GM23338 (cell line): ENCODE results near the gene WNT5A. TPM values are rescaled to one million over a fixed set of nuclear protein-coding genes. Genes with fewer than 3 reads are reported as not detected.

Experiments used
- ATAC-seq: fragments of 200-7000 bp; cut with Tn5 transposase; 3 replicates; pipeline ENCODE4 v1.9.1; 2020
- DNase-seq: peaks from one replicate; pipeline ENCODE4 v3.0.0-alpha.2; 2015; ENCODE audit warnings: low spot score
- H2AFZ ChIP-seq: fragments of 200-600 bp; sonication (generic); 2 replicates; pipeline ENCODE4 v1.8.0; 2016; ENCODE audit warnings: antibody characterized with exemption, mild to moderate bottlenecking, moderate library complexity
- H3F3A ChIP-seq: fragments of 200-600 bp; sonication (generic); replicated peaks from 2 replicates; pipeline ENCODE4 v1.8.0; 2017; ENCODE audit warnings: antibody characterized with exemption, mixed run types, low read depth
- H3K27ac ChIP-seq: fragments of 200-600 bp; sonication (generic); 2 replicates; pipeline ENCODE4 v1.6.1; 2016; ENCODE audit warnings: low read depth
- H3K27me3 ChIP-seq: fragments of 200-600 bp; sonication (generic); 2 replicates; pipeline ENCODE4 v1.8.0; 2016; ENCODE audit warnings: mild to moderate bottlenecking, mixed run types, moderate library complexity; ENCODE audit not compliant: insufficient read depth
- H3K36me3 ChIP-seq: fragments of 200-600 bp; sonication (generic); 2 replicates; pipeline ENCODE4 v1.8.0; 2016; ENCODE audit warnings: mild to moderate bottlenecking; ENCODE audit not compliant: insufficient read depth
- H3K4me1 ChIP-seq: fragments of 200-600 bp; sonication (generic); 2 replicates; pipeline ENCODE4 v1.8.0; 2016; ENCODE audit warnings: mild to moderate bottlenecking, moderate library complexity; ENCODE audit not compliant: insufficient read depth
- H3K4me2 ChIP-seq: fragments of 200-600 bp; sonication (generic); 2 replicates; pipeline ENCODE4 v1.7.1; 2017; ENCODE audit warnings: mixed run types
- H3K4me3 ChIP-seq: fragments of 200-600 bp; sonication (generic); 2 replicates; pipeline ENCODE4 v1.6.1; 2016; ENCODE audit warnings: mixed run types
- H3K79me2 ChIP-seq: fragments of 200-600 bp; sonication (generic); replicated peaks from 2 replicates; pipeline ENCODE4 v1.8.0; 2017; ENCODE audit warnings: mild to moderate bottlenecking; ENCODE audit not compliant: insufficient read depth
- H3K9me2 ChIP-seq: fragments of 200-600 bp; sonication (generic); 2 replicates; pipeline ENCODE4 v1.8.0; 2017; ENCODE audit not compliant: insufficient read depth
- H4K20me1 ChIP-seq: fragments of 200-600 bp; sonication (generic); replicated peaks from 2 replicates; pipeline ENCODE4 v1.8.0; 2017; ENCODE audit warnings: mild to moderate bottlenecking; ENCODE audit not compliant: insufficient read depth
- H3K27ac Mint-ChIP-seq: 2 replicates; pipeline ENCODE4 v1.8.0; 2020; ENCODE audit warnings: inconsistent platforms, mild to moderate bottlenecking, moderate library complexity, mixed read lengths
- H3K27me3 Mint-ChIP-seq: 3 replicates; pipeline ENCODE4 v1.8.0; 2022; ENCODE audit warnings: low read depth, mild to moderate bottlenecking, moderate library complexity, mixed read lengths, inconsistent platforms; ENCODE audit not compliant: insufficient read depth, poor library complexity
- H3K36me3 Mint-ChIP-seq: 3 replicates; pipeline ENCODE4 v1.8.0; 2021; ENCODE audit warnings: low read depth, mild to moderate bottlenecking, inconsistent platforms, moderate library complexity, mixed read lengths
- H3K4me1 Mint-ChIP-seq: 3 replicates; pipeline ENCODE4 v1.8.0; 2020; ENCODE audit warnings: mild to moderate bottlenecking, inconsistent platforms, mixed read lengths
- H3K4me3 Mint-ChIP-seq: 3 replicates; pipeline ENCODE4 v1.8.0; 2021; ENCODE audit warnings: moderate library complexity, mild to moderate bottlenecking, inconsistent platforms, mixed read lengths
- H3K9me3 Mint-ChIP-seq: 3 replicates; pipeline ENCODE4 v1.8.0; 2020; ENCODE audit warnings: moderate library complexity, mild to moderate bottlenecking, inconsistent platforms, mixed read lengths
- CREB1 ChIP-seq: fragments of 250-450 bp; sonication (Bioruptor Pico); IDR thresholded peaks from 2 replicates; pipeline ENCODE4 v1.5.0; 2020; ENCODE audit warnings: low read depth, mild to moderate bottlenecking, moderate library complexity
- EZH2 ChIP-seq: fragments of 200-600 bp; sonication (generic); IDR thresholded peaks from one replicate; pipeline ENCODE4 v1.8.0; 2017; ENCODE audit warnings: antibody characterized with exemption, mild to moderate bottlenecking, low read depth; ENCODE audit not compliant: unreplicated experiment
- EZH2phosphoT487 ChIP-seq: fragments of 200-600 bp; sonication (generic); IDR thresholded peaks from one replicate; pipeline ENCODE4 v1.8.1; 2018; ENCODE audit warnings: antibody characterized with exemption; ENCODE audit not compliant: unreplicated experiment
- JUNB ChIP-seq: IDR thresholded peaks from one replicate; pipeline ENCODE4 v1.6.1; 2016; ENCODE audit warnings: antibody characterized with exemption; ENCODE audit not compliant: unreplicated experiment
- NANOG ChIP-seq: IDR thresholded peaks from 2 replicates; pipeline ENCODE4 v1.6.1; 2016; ENCODE audit warnings: antibody characterized with exemption, borderline replicate concordance
- POLR2AphosphoS5 ChIP-seq: IDR thresholded peaks from 2 replicates; pipeline ENCODE4 v1.6.1; 2016; ENCODE audit warnings: antibody characterized with exemption, low read depth
- STAT1 ChIP-seq: IDR thresholded peaks from one replicate; pipeline ENCODE4 v1.6.1; 2016; ENCODE audit warnings: antibody characterized with exemption; ENCODE audit not compliant: unreplicated experiment
- ZNF114 ChIP-seq: fragments of 250-450 bp; sonication (Bioruptor Pico); IDR thresholded peaks from 2 replicates; pipeline ENCODE4 v1.5.0; 2020; ENCODE audit warnings: mild to moderate bottlenecking, moderate library complexity
- ZNF331 ChIP-seq: fragments of 250-450 bp; sonication (Bioruptor Pico); IDR thresholded peaks from 2 replicates; pipeline ENCODE4 v1.5.0; 2020; ENCODE audit warnings: low read depth, mild to moderate bottlenecking, moderate library complexity
- polyA plus RNA-seq: library from polyadenylated mRNA; unstranded; fragments of >200 nt; fragmentation: Nextera tagmentation; extraction: Ambion mirVana; gene quantifications from 2 replicates; pipeline ENCODE4 v1.2.1, GENCODE V29; 2016
- total RNA-seq: library from RNA; depleted of rRNA; stranded (reverse); fragments of >200 nt; shearing (Covaris generic); gene quantifications from 2 replicates; pipeline ENCODE4 v1.2.3, GENCODE V29; 2014
- TF ChIP-seq, protein P1 (sequence below): IDR thresholded peaks from one replicate; pipeline ENCODE4 v1.6.1; 2018; ENCODE audit warnings: antibody characterized with exemption; ENCODE audit not compliant: unreplicated experiment
- TF ChIP-seq, protein P2 (sequence below), 2 experiments: fragments of 200-600 bp in 1 of 2; sonication (generic) in 1 of 2; conservative IDR thresholded peaks; 2 replicates each; pipeline versions ENCODE4 v1.5.1 to v1.6.1; 2016 to 2017; ENCODE audit warnings: antibody characterized with exemption in 2 of 2, low read depth in 2 of 2, mild to moderate bottlenecking in 2 of 2, moderate library complexity in 1 of 2
- TF ChIP-seq, protein P3 (sequence below): IDR thresholded peaks from 2 replicates; pipeline ENCODE4 v1.6.1; 2016; ENCODE audit warnings: antibody characterized with exemption
- TF ChIP-seq, protein P4 (sequence below): fragments of 250-450 bp; sonication (Bioruptor Pico); IDR thresholded peaks from 2 replicates; pipeline ENCODE4 v1.5.0; 2020; ENCODE audit warnings: mild to moderate bottlenecking, moderate library complexity

Gene WNT5A
- total and polyA plus RNA-seq, 2 experiments from 2014 or later, result 0.53 to 4.0 TPM

DNA sequence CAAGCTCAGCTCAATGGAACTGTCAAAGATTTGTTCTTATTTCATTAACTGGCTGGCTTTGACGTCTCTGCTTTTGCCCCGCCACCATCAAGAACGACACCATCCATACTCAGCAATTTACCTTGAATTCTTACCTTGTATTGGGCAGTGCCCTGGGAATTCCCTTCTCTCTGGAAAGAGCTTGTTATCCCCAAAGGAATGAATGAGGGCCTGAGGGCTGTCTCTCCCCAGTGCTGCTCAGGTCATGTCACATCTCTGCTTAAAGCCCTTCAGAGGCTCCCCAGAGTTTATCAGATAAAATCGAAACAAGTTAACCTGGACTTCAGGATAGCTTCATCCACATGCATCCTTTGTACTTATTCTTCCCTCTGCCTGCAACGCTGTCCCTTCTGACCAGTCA lies 5.9 kb upstream of the WNT5A start:
- Mint-ChIP-seq H3K27ac (no peak overlapping the region), H3K9me3 (no peaks in the 10 kb centered on the region), H3K27me3 (peaks cover 34% of the 10 kb centered on the region), H3K4me3 (no peak overlapping the region), H3K36me3 (no peaks in the 10 kb centered on the region), H3K4me1 (peaks cover 21% of the 10 kb centered on the region)
- ATAC-seq (no peak), DNase-seq (no peak)
- Histone ChIP-seq H3K9me2 (no peaks in the 10 kb centered on the region), H3K27ac (no peak overlapping the region), H4K20me1 (no peaks in the 10 kb centered on the region), H3F3A (no peaks in the 10 kb centered on the region), H3K79me2 (no peaks in the 10 kb centered on the region), H2AFZ (no peak overlapping the region), H3K27me3 (peaks cover 47% of the 10 kb centered on the region), H3K4me2 (no peak overlapping the region), H3K36me3 (no peaks in the 10 kb centered on the region), H3K4me1 (peaks cover 15% of the 10 kb centered on the region; the same call in 1 of the 2 replicates), H3K4me3 (no peak overlapping the region)
- TF ChIP-seq ZNF114 (CRISPR knock-in tag) (no peak), JUNB (no peak), POLR2AphosphoS5 (no peak), ZNF331 (no peak), CREB1 (CRISPR knock-in tag) (no peak), EZH2phosphoT487 (no peak), NANOG (no peak), EZH2 (no peak), STAT1 (no peak)
- TF ChIP-seq, protein P1, sequence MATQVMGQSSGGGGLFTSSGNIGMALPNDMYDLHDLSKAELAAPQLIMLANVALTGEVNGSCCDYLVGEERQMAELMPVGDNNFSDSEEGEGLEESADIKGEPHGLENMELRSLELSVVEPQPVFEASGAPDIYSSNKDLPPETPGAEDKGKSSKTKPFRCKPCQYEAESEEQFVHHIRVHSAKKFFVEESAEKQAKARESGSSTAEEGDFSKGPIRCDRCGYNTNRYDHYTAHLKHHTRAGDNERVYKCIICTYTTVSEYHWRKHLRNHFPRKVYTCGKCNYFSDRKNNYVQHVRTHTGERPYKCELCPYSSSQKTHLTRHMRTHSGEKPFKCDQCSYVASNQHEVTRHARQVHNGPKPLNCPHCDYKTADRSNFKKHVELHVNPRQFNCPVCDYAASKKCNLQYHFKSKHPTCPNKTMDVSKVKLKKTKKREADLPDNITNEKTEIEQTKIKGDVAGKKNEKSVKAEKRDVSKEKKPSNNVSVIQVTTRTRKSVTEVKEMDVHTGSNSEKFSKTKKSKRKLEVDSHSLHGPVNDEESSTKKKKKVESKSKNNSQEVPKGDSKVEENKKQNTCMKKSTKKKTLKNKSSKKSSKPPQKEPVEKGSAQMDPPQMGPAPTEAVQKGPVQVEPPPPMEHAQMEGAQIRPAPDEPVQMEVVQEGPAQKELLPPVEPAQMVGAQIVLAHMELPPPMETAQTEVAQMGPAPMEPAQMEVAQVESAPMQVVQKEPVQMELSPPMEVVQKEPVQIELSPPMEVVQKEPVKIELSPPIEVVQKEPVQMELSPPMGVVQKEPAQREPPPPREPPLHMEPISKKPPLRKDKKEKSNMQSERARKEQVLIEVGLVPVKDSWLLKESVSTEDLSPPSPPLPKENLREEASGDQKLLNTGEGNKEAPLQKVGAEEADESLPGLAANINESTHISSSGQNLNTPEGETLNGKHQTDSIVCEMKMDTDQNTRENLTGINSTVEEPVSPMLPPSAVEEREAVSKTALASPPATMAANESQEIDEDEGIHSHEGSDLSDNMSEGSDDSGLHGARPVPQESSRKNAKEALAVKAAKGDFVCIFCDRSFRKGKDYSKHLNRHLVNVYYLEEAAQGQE, result no peak
- TF ChIP-seq, protein P2, sequence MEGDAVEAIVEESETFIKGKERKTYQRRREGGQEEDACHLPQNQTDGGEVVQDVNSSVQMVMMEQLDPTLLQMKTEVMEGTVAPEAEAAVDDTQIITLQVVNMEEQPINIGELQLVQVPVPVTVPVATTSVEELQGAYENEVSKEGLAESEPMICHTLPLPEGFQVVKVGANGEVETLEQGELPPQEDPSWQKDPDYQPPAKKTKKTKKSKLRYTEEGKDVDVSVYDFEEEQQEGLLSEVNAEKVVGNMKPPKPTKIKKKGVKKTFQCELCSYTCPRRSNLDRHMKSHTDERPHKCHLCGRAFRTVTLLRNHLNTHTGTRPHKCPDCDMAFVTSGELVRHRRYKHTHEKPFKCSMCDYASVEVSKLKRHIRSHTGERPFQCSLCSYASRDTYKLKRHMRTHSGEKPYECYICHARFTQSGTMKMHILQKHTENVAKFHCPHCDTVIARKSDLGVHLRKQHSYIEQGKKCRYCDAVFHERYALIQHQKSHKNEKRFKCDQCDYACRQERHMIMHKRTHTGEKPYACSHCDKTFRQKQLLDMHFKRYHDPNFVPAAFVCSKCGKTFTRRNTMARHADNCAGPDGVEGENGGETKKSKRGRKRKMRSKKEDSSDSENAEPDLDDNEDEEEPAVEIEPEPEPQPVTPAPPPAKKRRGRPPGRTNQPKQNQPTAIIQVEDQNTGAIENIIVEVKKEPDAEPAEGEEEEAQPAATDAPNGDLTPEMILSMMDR (conservative IDR thresholded peaks at IDR 0.05; ENCODE audit: low read depth in 2 of 2), result no peak
- TF ChIP-seq, protein P3, sequence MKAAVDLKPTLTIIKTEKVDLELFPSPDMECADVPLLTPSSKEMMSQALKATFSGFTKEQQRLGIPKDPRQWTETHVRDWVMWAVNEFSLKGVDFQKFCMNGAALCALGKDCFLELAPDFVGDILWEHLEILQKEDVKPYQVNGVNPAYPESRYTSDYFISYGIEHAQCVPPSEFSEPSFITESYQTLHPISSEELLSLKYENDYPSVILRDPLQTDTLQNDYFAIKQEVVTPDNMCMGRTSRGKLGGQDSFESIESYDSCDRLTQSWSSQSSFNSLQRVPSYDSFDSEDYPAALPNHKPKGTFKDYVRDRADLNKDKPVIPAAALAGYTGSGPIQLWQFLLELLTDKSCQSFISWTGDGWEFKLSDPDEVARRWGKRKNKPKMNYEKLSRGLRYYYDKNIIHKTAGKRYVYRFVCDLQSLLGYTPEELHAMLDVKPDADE, result no peak
- TF ChIP-seq, protein P4, sequence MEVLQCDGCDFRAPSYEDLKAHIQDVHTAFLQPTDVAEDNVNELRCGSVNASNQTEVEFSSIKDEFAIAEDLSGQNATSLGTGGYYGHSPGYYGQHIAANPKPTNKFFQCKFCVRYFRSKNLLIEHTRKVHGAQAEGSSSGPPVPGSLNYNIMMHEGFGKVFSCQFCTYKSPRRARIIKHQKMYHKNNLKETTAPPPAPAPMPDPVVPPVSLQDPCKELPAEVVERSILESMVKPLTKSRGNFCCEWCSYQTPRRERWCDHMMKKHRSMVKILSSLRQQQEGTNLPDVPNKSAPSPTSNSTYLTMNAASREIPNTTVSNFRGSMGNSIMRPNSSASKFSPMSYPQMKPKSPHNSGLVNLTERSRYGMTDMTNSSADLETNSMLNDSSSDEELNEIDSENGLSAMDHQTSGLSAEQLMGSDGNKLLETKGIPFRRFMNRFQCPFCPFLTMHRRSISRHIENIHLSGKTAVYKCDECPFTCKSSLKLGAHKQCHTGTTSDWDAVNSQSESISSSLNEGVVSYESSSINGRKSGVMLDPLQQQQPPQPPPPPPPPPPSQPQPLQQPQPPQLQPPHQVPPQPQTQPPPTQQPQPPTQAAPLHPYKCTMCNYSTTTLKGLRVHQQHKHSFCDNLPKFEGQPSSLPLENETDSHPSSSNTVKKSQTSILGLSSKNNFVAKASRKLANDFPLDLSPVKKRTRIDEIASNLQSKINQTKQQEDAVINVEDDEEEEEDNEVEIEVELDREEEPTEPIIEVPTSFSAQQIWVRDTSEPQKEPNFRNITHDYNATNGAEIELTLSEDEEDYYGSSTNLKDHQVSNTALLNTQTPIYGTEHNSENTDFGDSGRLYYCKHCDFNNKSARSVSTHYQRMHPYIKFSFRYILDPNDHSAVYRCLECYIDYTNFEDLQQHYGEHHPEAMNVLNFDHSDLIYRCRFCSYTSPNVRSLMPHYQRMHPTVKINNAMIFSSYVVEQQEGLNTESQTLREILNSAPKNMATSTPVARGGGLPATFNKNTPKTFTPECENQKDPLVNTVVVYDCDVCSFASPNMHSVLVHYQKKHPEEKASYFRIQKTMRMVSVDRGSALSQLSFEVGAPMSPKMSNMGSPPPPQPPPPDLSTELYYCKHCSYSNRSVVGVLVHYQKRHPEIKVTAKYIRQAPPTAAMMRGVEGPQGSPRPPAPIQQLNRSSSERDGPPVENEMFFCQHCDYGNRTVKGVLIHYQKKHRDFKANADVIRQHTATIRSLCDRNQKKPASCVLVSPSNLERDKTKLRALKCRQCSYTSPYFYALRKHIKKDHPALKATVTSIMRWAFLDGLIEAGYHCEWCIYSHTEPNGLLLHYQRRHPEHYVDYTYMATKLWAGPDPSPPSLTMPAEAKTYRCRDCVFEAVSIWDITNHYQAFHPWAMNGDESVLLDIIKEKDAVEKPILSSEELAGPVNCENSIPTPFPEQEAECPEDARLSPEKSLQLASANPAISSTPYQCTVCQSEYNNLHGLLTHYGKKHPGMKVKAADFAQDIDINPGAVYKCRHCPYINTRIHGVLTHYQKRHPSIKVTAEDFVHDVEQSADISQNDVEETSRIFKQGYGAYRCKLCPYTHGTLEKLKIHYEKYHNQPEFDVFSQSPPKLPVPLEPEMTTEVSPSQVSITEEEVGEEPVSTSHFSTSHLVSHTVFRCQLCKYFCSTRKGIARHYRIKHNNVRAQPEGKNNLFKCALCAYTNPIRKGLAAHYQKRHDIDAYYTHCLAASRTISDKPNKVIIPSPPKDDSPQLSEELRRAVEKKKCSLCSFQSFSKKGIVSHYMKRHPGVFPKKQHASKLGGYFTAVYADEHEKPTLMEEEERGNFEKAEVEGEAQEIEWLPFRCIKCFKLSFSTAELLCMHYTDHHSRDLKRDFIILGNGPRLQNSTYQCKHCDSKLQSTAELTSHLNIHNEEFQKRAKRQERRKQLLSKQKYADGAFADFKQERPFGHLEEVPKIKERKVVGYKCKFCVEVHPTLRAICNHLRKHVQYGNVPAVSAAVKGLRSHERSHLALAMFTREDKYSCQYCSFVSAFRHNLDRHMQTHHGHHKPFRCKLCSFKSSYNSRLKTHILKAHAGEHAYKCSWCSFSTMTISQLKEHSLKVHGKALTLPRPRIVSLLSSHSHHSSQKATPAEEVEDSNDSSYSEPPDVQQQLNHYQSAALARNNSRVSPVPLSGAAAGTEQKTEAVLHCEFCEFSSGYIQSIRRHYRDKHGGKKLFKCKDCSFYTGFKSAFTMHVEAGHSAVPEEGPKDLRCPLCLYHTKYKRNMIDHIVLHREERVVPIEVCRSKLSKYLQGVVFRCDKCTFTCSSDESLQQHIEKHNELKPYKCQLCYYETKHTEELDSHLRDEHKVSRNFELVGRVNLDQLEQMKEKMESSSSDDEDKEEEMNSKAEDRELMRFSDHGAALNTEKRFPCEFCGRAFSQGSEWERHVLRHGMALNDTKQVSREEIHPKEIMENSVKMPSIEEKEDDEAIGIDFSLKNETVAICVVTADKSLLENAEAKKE (CRISPR knock-in tag), result no peak
